ENCODE results near the gene EFHC1. TPM values are rescaled to one million over a fixed set of nuclear protein-coding genes. Genes with fewer than 3 reads are reported as not detected.

The EFHC1 gene
- total RNA-seq, 1 experiment from 2014 or later = 12.4 TPM

GRCh38 chr6:52513464-52513863 lies 93.3 kb downstream of the EFHC1 start:
- ATAC-seq (no peak), DNase-seq (ENCODE audit: low read depth, low spot score) (no peak)
- no peak for TF ChIP-seq EGR1 (IDR thresholded peaks at IDR 0.05; ENCODE audit: low read depth)
- no peak for TF ChIP-seq CTCF (IDR thresholded peaks at IDR 0.05 in 2 of 3, conservative IDR thresholded peaks at IDR 0.05 in 1 of 3; ENCODE audit: borderline replicate concordance in 1 of 3, insufficient read depth in 1 of 3, low read depth in 2 of 3, low read length in 2 of 3)
- no peak for TF ChIP-seq FOSL1 (IDR thresholded peaks at IDR 0.05; ENCODE audit: low read depth)
- no peak for TF ChIP-seq POLR2AphosphoS5 (IDR thresholded peaks at IDR 0.05; ENCODE audit: low read depth, low read length)
- TF ChIP-seq EZH2phosphoT487 (IDR thresholded peaks at IDR 0.05; ENCODE audit: borderline replicate concordance) = no peak
- no peak for TF ChIP-seq ATF3 (IDR thresholded peaks at IDR 0.05)
- no peak for TF ChIP-seq ZNF274 (IDR thresholded peaks at IDR 0.05; ENCODE audit: low read depth, low read length)
- no peak for TF ChIP-seq YY1 (IDR thresholded peaks at IDR 0.05; ENCODE audit: extremely low read depth, insufficient replicate concordance, low read depth, low read length)
- no peak for TF ChIP-seq EZH2 (IDR thresholded peaks at IDR 0.05)
- TF ChIP-seq SRF (IDR thresholded peaks at IDR 0.05; ENCODE audit: low read depth) = no peak
- no peak for TF ChIP-seq CBX3 (IDR thresholded peaks at IDR 0.05; ENCODE audit: low read depth)
- TF ChIP-seq ELF1 (IDR thresholded peaks at IDR 0.05; ENCODE audit: borderline replicate concordance, low read depth) = no peak
- no peak for TF ChIP-seq CEBPB (IDR thresholded peaks at IDR 0.05; ENCODE audit: low read depth)
- no peak overlapping the region for H3K4me2 ChIP-seq (ENCODE audit: low read length)
- H3K27ac ChIP-seq (ENCODE audit: low read depth, low read length) = no peak overlapping the region
- H2AFZ ChIP-seq (ENCODE audit: low read depth, low read length, poor library complexity, severe bottlenecking) = no peak overlapping the region
- intact Hi-C loops (cut with micrococcal nuclease) = loop anchor here (10.0 kb wide), 1 partner anchor 229 kb away; the partner anchor contains the start of gene MCM3
- no peaks in the 10 kb centered on the region for H4K20me1 ChIP-seq (ENCODE audit: insufficient read depth)
- ChIA-PET POLR2A (no interaction called here), RAD21 (ENCODE audit: low non-redundant PET in 1 of 2, low total read pairs in 2 of 2, uncharacterized antibody in 2 of 2, unreplicated experiment in 2 of 2) (no interaction called here), CTCF (no interaction called here)
- peaks cover 0 to 4% of the 10 kb centered on the region in 2 experiments; a peak in 1 of 4 replicates for H3K36me3 ChIP-seq (ENCODE audit: control insufficient read depth in 1 of 2, insufficient read depth in 2 of 2, low read length in 2 of 2)
- H3K9ac ChIP-seq (ENCODE audit: low read length) = no peak overlapping the region
- no peak overlapping the region for H3K4me3 ChIP-seq (replicated peaks in 1 of 2; ENCODE audit: low read depth in 1 of 2, low read length in 2 of 2)
- no TSS peak for BruUV-seq (replicated peaks)
- no peaks in the 10 kb centered on the region for H3K9me2 ChIP-seq (ENCODE audit: insufficient read depth)
- no peaks in the 10 kb centered on the region for H3K79me2 ChIP-seq (ENCODE audit: insufficient read depth, low read length)
- no peaks in the 10 kb centered on the region for H3K9me3 ChIP-seq (ENCODE audit: control insufficient read depth in 1 of 2, insufficient read depth in 1 of 2, low read depth in 1 of 2, low read length in 2 of 2)
- H3K27me3 ChIP-seq (ENCODE audit: insufficient read depth, low read length) = no peaks in the 10 kb centered on the region
- peaks cover 49 to 79% of the 10 kb centered on the region in 2 experiments for H3K4me1 ChIP-seq (ENCODE audit: control insufficient read depth in 1 of 2, insufficient read depth in 2 of 2, low read length in 2 of 2)

Measured in HCT116 (cell line).